Breast epithelium (tissue), 3 donors: ENCODE data around the gene FBLN1.

Source experiments
- POLR2A ChIP-seq: fragments of 450-650 bp; IDR thresholded peaks from one replicate; pipeline ENCODE4 v1.6.1; 2016; ENCODE audit warnings: antibody characterized with exemption, mild to moderate bottlenecking, moderate library complexity
- POLR2AphosphoS5 ChIP-seq, 3 donors: sonication (generic); formaldehyde crosslinking; IDR thresholded peaks; one replicate each; pipeline ENCODE4 v1.6.1; 2017; ENCODE audit warnings: antibody characterized with exemption in 3 of 3
- TF ChIP-seq, protein P1 (sequence below), 3 donors: fragments of 450-650 bp; IDR thresholded peaks; one replicate each; pipeline ENCODE4 v1.5.1; 2016 to 2017; ENCODE audit warnings: antibody characterized with exemption in 3 of 3, mild to moderate bottlenecking in 3 of 3, moderate library complexity in 3 of 3

DNA sequence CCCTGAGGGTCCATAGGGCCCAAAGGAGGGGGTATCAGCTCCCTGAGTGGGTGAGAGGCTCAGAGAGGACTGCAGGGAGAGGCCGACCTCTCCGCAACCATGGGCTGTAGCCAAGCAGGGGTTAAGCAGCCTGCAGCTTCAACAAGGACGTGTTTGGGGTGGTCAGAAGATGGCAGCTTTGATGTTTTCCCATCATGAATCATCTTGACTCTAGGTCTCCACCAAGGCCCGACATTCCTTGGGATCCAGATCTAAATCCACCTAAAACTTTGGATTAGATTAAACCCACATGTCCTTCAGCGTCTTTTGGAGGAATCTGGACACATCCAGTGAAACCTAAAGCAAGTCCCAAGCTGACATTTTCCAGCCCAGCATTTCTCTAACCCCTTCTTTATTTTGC is 19.8 kb downstream of the FBLN1 start:
- TF ChIP-seq, protein P1, sequence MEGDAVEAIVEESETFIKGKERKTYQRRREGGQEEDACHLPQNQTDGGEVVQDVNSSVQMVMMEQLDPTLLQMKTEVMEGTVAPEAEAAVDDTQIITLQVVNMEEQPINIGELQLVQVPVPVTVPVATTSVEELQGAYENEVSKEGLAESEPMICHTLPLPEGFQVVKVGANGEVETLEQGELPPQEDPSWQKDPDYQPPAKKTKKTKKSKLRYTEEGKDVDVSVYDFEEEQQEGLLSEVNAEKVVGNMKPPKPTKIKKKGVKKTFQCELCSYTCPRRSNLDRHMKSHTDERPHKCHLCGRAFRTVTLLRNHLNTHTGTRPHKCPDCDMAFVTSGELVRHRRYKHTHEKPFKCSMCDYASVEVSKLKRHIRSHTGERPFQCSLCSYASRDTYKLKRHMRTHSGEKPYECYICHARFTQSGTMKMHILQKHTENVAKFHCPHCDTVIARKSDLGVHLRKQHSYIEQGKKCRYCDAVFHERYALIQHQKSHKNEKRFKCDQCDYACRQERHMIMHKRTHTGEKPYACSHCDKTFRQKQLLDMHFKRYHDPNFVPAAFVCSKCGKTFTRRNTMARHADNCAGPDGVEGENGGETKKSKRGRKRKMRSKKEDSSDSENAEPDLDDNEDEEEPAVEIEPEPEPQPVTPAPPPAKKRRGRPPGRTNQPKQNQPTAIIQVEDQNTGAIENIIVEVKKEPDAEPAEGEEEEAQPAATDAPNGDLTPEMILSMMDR (IDR thresholded peaks at IDR 0.05) = no peak
- no peak for TF ChIP-seq POLR2A
- no peak for TF ChIP-seq POLR2AphosphoS5 (IDR thresholded peaks at IDR 0.05)
